Caco-2 (cell line): ENCODE measurements around the gene ESRRG. TPM values are rescaled to one million over a fixed set of nuclear protein-coding genes. Genes with fewer than 3 reads are reported as not detected.

ENCODE experiments used
- Bru-seq: library from RNA; stranded (reverse); fragments of 400-500 nt; gene quantifications from one replicate; lab custom pipeline; 2021; lab: Mats Ljungman, UMichigan
- BruChase-seq, 2 experiments: library from RNA; stranded (reverse); fragments of 400-500 nt; gene quantifications; one replicate each; lab custom pipeline; 2021; lab: Mats Ljungman, UMichigan
- BruUV-seq: library from RNA; stranded (reverse); fragments of 400-500 nt; replicated peaks from 2 replicates; lab custom pipeline; 2021; lab: Mats Ljungman, UMichigan
- CTCF ChIA-PET: fragments of 300-600 bp; sonication (Branson Sonifier 250); formaldehyde crosslinking; loops from one replicate; lab custom pipeline; 2022; ENCODE audit warnings: antibody characterized with exemption; lab: Charles Lee
- POLR2A ChIA-PET: fragments of 300-600 bp; sonication (Branson Sonifier 250); formaldehyde crosslinking; loops from one replicate; lab custom pipeline; 2022; ENCODE audit warnings: antibody characterized with exemption; lab: Charles Lee
- DNase-seq, 2 experiments: peaks; one replicate each; pipeline versions ENCODE4 v3.0.0 to v3.0.0-alpha.2; 2020 to 2022
- H3K27me3 ChIP-seq: replicated peaks from 2 replicates; pipeline ENCODE4 v1.6.0; 2011; ENCODE audit warnings: low read length; ENCODE audit not compliant: control insufficient read depth, insufficient read depth
- H3K36me3 ChIP-seq: 2 replicates; pipeline ENCODE4 v1.5.1; 2011; ENCODE audit warnings: low read length; ENCODE audit not compliant: control insufficient read depth, insufficient read depth
- H3K4me1 ChIP-seq: fragments of 250-450 bp; sonication (Bioruptor Pico); 2 replicates; pipeline ENCODE4 v1.5.1; 2020; ENCODE audit warnings: mild to moderate bottlenecking
- H3K4me3 ChIP-seq: 2 replicates; pipeline ENCODE4 v1.5.1; 2011; ENCODE audit warnings: low read depth, mild to moderate bottlenecking, control low read depth, low read length
- H3K9me3 ChIP-seq: fragments of 250-450 bp; sonication (Bioruptor Pico); 2 replicates; pipeline ENCODE4 v1.5.1; 2020; ENCODE audit warnings: mild to moderate bottlenecking, moderate library complexity
- H3K27ac Mint-ChIP-seq: one replicate; pipeline ENCODE4 v1.8.0; 2022; ENCODE audit warnings: mixed read lengths; ENCODE audit not compliant: unreplicated experiment
- H3K27me3 Mint-ChIP-seq: one replicate; pipeline ENCODE4 v1.8.0; 2022; ENCODE audit warnings: mixed read lengths; ENCODE audit not compliant: insufficient read depth, unreplicated experiment
- H3K36me3 Mint-ChIP-seq: one replicate; pipeline ENCODE4 v1.8.0; 2022; ENCODE audit warnings: mild to moderate bottlenecking, mixed read lengths; ENCODE audit not compliant: insufficient read depth, unreplicated experiment
- H3K4me1 Mint-ChIP-seq: one replicate; pipeline ENCODE4 v1.8.0; 2022; ENCODE audit warnings: low read depth, mixed read lengths; ENCODE audit not compliant: unreplicated experiment
- H3K4me3 Mint-ChIP-seq: one replicate; pipeline ENCODE4 v1.8.0; 2022; ENCODE audit warnings: mild to moderate bottlenecking, moderate library complexity, mixed read lengths; ENCODE audit not compliant: unreplicated experiment
- H3K9me3 Mint-ChIP-seq: one replicate; pipeline ENCODE4 v1.8.0; 2022; ENCODE audit warnings: mixed read lengths; ENCODE audit not compliant: unreplicated experiment
- intact Hi-C: fragments of 100-400 bp; cut with micrococcal nuclease; formaldehyde crosslinking; loops from one replicate; pipeline ENCODE4 v1.10.0; 2022; ENCODE audit not compliant: unreplicated experiment
- long read RNA-seq: library from polyadenylated mRNA; stranded (forward); transcript quantifications from one replicate; pipeline ENCODE4 v2.0.0, GENCODE V29; 2022
- total RNA-seq: library from RNA; stranded (reverse); gene quantifications from 2 replicates; pipeline ENCODE4 v1.2.3, GENCODE V29; 2022
- TF ChIP-seq, protein P1 (sequence below), 2 experiments: fragments of 200-600 bp in 1 of 2; IDR thresholded peaks; 1 replicate in 1 of 2; 2 replicates in 1 of 2; pipeline versions ENCODE4 v1.5.1 to v1.8.0; 2011 to 2022; ENCODE audit warnings: antibody characterized with exemption in 1 of 2, control low read depth in 1 of 2, inconsistent platforms in 1 of 2, low read depth in 1 of 2, low read length in 1 of 2, mild to moderate bottlenecking in 1 of 2, moderate library complexity in 1 of 2; ENCODE audit not compliant: insufficient read depth in 1 of 2, severe bottlenecking in 1 of 2, unreplicated experiment in 1 of 2

The ESRRG gene
- total RNA-seq (6.6 and 8.6 TPM in 2 replicates), Bru-seq, nascent RNA (percentile 49 among the genes with signal in this experiment), BruChase-seq, experiment 1, labeled RNA remaining after a 2-hour chase (percentile 47 among the genes with signal in this experiment), BruChase-seq, experiment 2, labeled RNA remaining after a 6-hour chase (percentile 38 among the genes with signal in this experiment)
- long read RNA-seq, full-length matches to known transcripts = 10 of 18 reads
- long read RNA-seq, partial matches to known transcripts = 2 of 18 reads
- long read RNA-seq, other reads (novel, unspliced or antisense) = 6 of 18 reads

- peak; percentile 77 to 82 for DNase-seq
- TF ChIP-seq, protein P1, sequence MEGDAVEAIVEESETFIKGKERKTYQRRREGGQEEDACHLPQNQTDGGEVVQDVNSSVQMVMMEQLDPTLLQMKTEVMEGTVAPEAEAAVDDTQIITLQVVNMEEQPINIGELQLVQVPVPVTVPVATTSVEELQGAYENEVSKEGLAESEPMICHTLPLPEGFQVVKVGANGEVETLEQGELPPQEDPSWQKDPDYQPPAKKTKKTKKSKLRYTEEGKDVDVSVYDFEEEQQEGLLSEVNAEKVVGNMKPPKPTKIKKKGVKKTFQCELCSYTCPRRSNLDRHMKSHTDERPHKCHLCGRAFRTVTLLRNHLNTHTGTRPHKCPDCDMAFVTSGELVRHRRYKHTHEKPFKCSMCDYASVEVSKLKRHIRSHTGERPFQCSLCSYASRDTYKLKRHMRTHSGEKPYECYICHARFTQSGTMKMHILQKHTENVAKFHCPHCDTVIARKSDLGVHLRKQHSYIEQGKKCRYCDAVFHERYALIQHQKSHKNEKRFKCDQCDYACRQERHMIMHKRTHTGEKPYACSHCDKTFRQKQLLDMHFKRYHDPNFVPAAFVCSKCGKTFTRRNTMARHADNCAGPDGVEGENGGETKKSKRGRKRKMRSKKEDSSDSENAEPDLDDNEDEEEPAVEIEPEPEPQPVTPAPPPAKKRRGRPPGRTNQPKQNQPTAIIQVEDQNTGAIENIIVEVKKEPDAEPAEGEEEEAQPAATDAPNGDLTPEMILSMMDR (IDR thresholded peaks at IDR 0.05; ENCODE audit: insufficient read depth in 1 of 2, low read depth in 1 of 2, low read length in 1 of 2, severe bottlenecking in 1 of 2, unreplicated experiment in 1 of 2) = no peak
- peak within 1 kb of the TSS; percentile 99 for H3K4me3 Mint-ChIP-seq
- ChIA-PET POLR2A (interaction anchor here (0.6 kb wide), 1 partner anchor 1076 kb away, joined by 3 read pairs; no protein-coding TSS in a partner anchor), CTCF (interaction anchor here (0.5 to 1.7 kb wide), 5 partner anchors 33 to 494 kb away, joined by 3 to 5 read pairs (median 4); no protein-coding TSS in a partner anchor)
- peaks cover 15% of the 10 kb centered on the region for H3K4me1 Mint-ChIP-seq
- no TSS peak for BruUV-seq
- peak within 1 kb of the TSS; percentile 48 for H3K4me3 ChIP-seq
- peaks cover 7% of the 10 kb centered on the region for H3K36me3 Mint-ChIP-seq
- no peaks in the 10 kb centered on the region for H3K27me3 ChIP-seq
- H3K27ac Mint-ChIP-seq = peak within 1 kb of the TSS; percentile 86
- 0 out of 2 replicates have a peak, but pooled peaks cover 4% of the 10 kb centered on the region for H3K4me1 ChIP-seq
- H3K27me3 Mint-ChIP-seq = no peaks in the 10 kb centered on the region
- no peaks in the 10 kb centered on the region for H3K9me3 Mint-ChIP-seq
- H3K36me3 ChIP-seq = no peaks in the 10 kb centered on the region
- no peaks in the 10 kb centered on the region for H3K9me3 ChIP-seq
- intact Hi-C loops = loop anchor here (2.0 to 10.0 kb wide), 3 partner anchors 123 to 499 kb away; no protein-coding TSS in a partner anchor
Measured at GRCh38 chr1:216723274-216723780, at the start of gene ESRRG. TSS of gene ESRRG (minus strand) at chr1:216723429. CDS start at chr1:216723299, 130 bp downstream.

GRCh38 chr1:216771922-216772321 lies 48.7 kb upstream of the ESRRG start:
- no peaks in the 10 kb centered on the region for H3K9me3 Mint-ChIP-seq
- peaks cover 2% of the 10 kb centered on the region for H3K4me1 Mint-ChIP-seq
- Histone ChIP-seq H3K27me3 (no peaks in the 10 kb centered on the region; the same call in 1 of the 2 replicates), H3K36me3 (no peaks in the 10 kb centered on the region), H3K9me3 (no peaks in the 10 kb centered on the region), H3K4me1 (peaks cover 9% of the 10 kb centered on the region; the same call in 1 of the 2 replicates), H3K4me3 (no peak overlapping the region)
- H3K36me3 Mint-ChIP-seq = no peaks in the 10 kb centered on the region
- ChIA-PET CTCF (no interaction called here), POLR2A (no interaction called here)
- intact Hi-C loops = no loop called here
- DNase-seq = no peak
- H3K27me3 Mint-ChIP-seq = no peaks in the 10 kb centered on the region
- BruUV-seq = no TSS peak
- TF ChIP-seq, protein P1 (IDR thresholded peaks at IDR 0.05; ENCODE audit: insufficient read depth in 1 of 2, low read depth in 1 of 2, low read length in 1 of 2, severe bottlenecking in 1 of 2, unreplicated experiment in 1 of 2) = no peak
- H3K4me3 Mint-ChIP-seq = no peak overlapping the region
- H3K27ac Mint-ChIP-seq = no peak overlapping the region

DNA sequence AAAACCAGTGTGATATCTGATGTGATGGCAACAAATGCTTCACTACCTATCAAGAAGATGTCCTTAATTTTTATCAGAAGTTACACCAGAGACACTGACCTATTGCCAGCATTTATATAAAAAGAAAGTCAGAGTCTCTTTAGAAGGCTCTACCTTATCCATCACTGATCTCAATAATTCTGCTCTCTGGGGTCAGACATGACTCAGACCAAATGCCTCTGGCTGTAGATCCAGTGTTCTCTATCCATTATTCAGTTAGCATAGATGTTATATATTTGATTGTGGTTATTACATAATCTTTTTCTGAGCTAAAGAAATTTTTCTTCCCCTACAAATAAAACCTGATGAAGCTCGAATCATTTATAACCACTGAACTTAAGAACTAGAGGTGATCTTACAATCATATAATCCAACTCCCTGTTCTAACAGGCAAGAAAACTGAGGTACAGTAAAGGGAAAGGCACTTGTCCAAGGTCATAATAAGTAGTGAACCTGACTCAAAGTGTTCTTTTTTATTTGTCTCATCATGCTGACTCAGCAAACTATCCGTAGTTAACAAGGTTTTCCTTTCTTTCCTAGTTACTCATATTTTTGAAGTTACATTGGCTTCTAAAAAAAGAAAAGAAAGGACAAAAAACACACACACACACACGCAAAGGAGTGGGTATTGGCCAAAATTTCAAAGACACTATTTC lies 43.6 kb upstream of the ESRRG start:
- Histone ChIP-seq H3K27me3 (no peaks in the 10 kb centered on the region), H3K36me3 (no peaks in the 10 kb centered on the region), H3K4me3 (no peak overlapping the region), H3K4me1 (peaks cover 9% of the 10 kb centered on the region; the same call in 1 of the 2 replicates), H3K9me3 (no peaks in the 10 kb centered on the region)
- CTCF ChIA-PET = no interaction called here
- Mint-ChIP-seq H3K4me1 (peaks cover 6% of the 10 kb centered on the region), H3K36me3 (no peaks in the 10 kb centered on the region), H3K27me3 (no peaks in the 10 kb centered on the region), H3K4me3 (no peak overlapping the region), H3K27ac (peak overlapping the region; percentile 29), H3K9me3 (no peaks in the 10 kb centered on the region)
- intact Hi-C loops = no loop called here
- POLR2A ChIA-PET = no interaction called here
- TF ChIP-seq, protein P1 (IDR thresholded peaks at IDR 0.05; ENCODE audit: insufficient read depth in 1 of 2, low read depth in 1 of 2, low read length in 1 of 2, severe bottlenecking in 1 of 2, unreplicated experiment in 1 of 2) = no peak
- no peak for DNase-seq
- BruUV-seq = no TSS peak
